Activated CD4-positive, alpha-beta T cell treated with anti-CD3 and anti-CD28 coated beads, Interleukin-2, amount 50 U/mL, for 48 hours (primary cell): ENCODE measurements around the gene TNFSF12.

Experiments used
- DNase-seq, 2 experiments: peaks; one replicate each; pipeline ENCODE4 v3.0.0-alpha.2; 2020

TNFSF12 gene

DNA sequence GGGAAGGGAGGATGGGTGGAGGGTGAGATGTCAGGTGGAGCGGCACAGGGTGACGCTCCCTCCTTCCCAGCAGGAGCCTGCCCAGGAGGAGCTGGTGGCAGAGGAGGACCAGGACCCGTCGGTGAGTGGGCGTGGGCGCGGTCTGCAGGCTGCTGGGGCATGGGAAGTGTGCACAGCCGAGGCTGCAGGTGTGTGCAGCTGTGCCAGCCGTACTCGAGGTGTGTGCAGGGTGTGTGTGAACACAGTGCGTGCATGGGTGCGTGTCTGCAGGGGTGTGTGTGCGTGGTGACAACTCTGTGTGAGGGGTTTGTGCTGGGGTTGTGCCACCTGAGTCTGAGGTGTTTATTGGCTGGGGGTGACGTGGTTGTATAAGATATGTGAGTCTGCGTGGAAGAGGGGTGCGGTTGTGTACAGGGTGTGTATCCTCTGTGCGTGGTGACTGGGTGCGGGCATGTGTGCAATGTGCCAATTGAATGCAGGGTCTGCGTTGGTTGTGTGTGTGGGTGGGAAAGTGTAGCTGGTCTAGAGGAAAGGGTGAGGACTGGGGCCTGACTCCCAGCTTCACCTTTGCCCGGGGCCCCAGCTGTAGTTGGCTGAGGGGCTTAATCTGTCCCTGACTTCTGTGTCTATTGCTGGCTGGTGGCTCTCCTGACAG is 670 bp downstream of the TNFSF12 start:
- DNase-seq: peak; percentile 52 to 59

- no peak for DNase-seq
Observed at GRCh38 chr17:7550344-7550743, 1.5 kb downstream of the TNFSF12 start.

DNA sequence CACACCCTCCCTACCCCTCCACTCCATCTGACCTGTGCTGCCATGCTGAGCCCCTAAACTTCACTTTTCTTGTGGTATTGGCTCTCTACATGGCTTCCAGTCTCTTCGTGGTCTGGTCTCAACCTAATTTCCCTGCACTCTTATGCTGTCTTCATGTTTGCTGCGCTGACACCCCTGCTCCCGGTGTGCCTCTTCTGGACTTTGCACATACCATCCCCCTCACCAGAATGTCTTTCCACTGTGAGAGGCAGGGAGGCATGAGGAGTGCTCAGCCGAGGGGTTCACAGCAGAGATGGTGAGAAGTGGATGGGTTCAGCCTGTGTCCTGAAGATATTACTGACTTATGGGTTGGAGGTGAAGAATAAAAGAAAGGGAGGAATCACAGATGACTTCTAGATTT is 2.5 kb downstream of the TNFSF12 start:
- DNase-seq: no peak

GRCh38 chr17:7552621-7553051 is 3.8 kb downstream of the TNFSF12 start:
- peak in 1 of 2 experiments; percentile 55 for DNase-seq

DNA sequence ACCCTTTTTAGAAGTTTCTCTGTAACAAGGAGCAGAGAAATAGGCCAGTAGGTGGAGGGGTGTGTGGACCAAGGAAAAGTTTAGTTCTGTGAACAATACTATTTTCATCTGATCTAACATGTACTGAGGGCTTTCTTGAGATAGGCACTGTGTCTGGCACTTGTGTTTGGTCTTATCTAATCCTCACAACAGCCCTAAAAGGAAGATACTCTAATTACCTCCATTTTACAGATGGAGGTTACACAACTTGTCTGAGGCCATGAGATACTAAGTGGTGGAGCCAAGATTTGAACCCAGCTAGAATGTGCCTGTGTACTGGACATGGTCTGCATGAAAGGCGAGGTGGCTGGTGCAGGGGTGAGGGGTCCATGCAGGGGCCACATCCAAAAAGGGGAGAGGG is 4.5 kb downstream of the TNFSF12 start:
- DNase-seq: no peak

DNA sequence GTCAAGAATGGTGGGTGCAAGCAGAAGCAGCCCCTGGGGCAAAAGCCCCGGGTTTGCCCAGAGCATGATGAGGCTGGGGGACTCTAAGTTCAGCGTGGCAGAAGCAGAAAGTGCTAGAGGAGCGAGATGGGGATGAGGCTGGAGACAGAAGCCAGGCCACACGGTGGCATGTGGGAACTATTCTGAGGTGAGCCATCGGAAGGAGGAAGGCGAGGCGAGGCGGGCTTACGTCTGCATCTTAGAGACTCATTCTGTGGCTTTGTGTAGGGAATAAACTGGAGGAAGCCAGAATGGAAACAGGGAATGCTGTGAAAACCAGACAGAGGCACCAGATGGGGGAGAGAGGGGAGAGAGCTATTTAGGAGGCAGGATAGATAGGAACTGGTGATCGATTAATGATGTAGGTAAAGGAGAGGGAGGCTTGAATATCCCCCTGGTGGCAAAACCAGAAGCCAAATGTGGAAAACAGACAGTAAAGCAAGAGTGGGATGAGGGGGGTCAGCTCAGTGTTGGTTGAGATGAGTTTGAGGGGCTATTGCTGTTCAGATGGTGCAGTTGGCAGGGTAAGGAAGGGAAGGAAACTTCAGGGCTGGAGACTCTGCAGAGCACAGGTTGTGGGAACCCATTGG is 6.6 kb downstream of the TNFSF12 start:
- DNase-seq: no peak

- DNase-seq: no peak
Observed at GRCh38 chr17:7556627-7557026, 7.8 kb downstream of the TNFSF12 start.

- no peak for DNase-seq
Observed at GRCh38 chr17:7557147-7557764, 8.4 kb downstream of the TNFSF12 start.

GRCh38 chr17:7557775-7558543 is 9.1 kb downstream of the TNFSF12 start:
- no peak for DNase-seq

DNA sequence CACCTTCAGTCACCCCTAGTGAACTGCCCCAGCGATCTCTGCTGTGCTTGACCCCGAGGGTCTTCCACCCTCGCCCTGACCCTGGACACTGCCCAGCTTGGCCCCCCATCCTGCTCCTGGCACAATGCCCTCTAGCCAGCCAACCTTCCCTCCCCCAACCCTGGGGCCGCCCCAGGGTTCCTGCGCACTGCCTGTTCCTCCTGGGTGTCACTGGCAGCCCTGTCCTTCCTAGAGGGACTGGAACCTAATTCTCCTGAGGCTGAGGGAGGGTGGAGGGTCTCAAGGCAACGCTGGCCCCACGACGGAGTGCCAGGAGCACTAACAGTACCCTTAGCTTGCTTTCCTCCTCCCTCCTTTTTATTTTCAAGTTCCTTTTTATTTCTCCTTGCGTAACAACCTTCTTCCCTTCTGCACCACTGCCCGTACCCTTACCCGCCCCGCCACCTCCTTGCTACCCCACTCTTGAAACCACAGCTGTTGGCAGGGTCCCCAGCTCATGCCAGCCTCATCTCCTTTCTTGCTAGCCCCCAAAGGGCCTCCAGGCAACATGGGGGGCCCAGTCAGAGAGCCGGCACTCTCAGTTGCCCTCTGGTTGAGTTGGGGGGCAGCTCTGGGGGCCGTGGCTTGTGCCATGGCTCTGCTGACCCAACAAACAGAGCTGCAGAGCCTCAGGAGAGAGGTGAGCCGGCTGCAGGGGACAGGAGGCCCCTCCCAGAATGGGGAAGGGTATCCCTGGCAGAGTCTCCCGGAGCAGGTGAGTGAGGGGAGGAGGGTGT is 9.9 kb downstream of the TNFSF12 start, which contains the start of gene TNFSF13:
Gene TNFSF13, plus strand, starts transcription at position 207 of the 776 bp plus-strand sequence. Its CDS starts 290 bp downstream, at position 497.
- no peak for DNase-seq

DNA sequence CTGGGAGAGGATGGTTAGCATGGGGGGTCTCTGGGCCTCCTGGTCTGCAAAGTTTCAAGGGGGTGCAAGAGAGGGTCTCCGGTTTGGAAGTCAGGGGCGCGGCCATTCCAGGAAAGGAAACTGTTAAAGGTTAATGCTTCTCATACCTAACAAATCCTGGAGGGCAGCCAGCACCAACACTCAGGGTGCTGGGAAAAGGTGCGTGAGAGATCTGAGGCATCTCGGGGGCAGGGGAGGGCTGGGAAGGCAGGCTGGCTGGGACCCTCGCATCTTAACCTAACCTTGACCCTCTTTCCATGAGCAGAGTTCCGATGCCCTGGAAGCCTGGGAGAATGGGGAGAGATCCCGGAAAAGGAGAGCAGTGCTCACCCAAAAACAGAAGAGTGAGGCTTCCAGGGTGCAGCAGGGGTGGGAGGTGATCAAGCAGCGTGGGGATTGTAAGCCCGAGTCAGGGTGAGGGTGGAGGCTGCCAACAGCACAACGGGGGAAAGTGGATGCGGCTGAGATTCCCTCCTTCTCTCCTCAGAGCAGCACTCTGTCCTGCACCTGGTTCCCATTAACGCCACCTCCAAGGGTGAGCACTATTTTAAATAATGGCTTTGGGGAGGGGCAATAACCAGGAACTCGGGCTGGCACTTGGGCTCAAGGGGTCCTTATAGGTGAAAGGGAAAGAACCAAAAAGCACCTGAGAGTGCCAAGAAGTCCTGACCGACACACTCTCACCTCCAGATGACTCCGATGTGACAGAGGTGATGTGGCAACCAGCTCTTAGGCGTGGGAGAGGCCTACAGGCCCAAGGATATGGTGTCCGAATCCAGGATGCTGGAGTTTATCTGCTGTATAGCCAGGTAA is 10.7 kb downstream of the TNFSF12 start:
- no peak for DNase-seq

GRCh38 chr17:7560172-7561027 is 11.5 kb downstream of the TNFSF12 start:
- peak; percentile 72 to 77 for DNase-seq

DNA sequence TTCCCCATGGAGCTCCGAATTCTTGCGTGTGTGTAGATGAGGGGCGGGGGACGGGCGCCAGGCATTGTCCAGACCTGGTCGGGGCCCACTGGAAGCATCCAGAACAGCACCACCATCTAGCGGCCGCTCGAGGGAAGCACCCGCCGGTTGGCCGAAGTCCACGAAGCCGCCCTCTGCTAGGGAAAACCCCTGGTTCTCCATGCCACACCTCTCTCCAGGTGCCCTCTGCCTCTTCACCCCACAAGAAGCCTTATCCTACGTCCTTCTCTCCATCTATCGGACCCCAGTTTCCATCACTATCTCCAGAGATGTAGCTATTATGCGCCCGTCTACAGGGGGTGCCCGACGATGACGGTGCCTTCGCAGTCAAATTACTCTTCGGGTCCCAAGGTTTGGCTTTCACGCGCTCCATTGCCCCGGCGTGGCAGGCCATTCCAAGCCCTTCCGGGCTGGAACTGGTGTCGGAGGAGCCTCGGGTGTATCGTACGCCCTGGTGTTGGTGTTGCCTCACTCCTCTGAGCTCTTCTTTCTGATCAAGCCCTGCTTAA is 12.2 kb downstream of the TNFSF12 start:
- peak; percentile 89 to 93 for DNase-seq

DNA sequence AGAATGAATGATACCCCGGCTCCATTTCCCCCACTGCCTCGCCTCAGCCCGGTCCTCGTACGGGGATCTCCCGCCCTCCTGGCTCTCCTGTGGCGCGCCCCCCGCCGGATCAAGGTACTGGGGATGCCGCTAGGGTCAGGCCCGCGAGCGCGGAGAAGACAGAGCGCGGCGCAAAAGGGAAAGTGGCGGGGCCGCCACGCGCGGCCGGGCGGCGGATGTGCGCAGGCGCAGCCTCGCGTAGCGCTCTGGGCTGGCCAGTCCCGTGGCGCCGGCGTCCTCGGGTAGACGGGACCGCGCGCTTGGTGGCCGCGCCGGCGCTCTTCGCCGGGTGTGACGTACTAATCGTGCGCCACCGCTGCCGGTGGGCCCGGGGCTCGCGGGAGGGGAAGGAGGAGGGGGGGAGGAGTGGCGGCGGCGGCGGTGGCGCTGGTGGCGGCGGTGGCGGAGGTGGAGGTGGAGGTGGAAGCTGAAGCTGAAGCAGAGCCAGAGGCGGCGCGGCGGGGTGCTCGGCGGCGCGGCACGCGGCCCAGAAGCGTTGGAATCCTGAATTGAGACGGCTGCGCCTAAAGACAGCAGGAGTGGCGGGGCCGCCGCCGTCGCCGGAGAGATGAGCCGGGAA is 12.8 kb downstream of the TNFSF12 start, which contains the start of gene SENP3:
Gene SENP3, plus strand, starts transcription at position 331 of the 619 bp plus-strand sequence. CDS start 1,158 bp downstream, outside the sequence.
- DNase-seq: peak; percentile 89

DNA sequence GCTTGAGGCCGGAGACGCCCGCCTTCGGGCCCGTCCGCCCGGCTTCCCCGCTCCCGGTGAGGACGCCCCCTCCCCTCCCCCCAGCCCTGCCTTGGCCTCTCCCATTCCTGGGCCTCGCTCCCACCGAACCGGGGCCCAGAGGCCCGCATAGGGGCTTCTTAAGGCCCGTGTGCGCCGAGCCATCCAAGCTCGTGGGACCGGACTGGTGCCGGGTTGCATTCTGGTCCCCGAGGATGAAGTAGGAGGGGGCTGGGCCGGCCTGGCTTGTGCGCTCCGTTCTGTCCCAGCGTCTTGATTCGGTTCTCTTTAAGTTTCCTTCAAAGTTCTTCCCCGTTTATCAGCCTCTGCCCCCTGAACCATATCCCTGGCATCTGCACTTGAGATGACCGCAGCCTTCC is 13.3 kb downstream of the TNFSF12 start:
- no peak for DNase-seq

DNA sequence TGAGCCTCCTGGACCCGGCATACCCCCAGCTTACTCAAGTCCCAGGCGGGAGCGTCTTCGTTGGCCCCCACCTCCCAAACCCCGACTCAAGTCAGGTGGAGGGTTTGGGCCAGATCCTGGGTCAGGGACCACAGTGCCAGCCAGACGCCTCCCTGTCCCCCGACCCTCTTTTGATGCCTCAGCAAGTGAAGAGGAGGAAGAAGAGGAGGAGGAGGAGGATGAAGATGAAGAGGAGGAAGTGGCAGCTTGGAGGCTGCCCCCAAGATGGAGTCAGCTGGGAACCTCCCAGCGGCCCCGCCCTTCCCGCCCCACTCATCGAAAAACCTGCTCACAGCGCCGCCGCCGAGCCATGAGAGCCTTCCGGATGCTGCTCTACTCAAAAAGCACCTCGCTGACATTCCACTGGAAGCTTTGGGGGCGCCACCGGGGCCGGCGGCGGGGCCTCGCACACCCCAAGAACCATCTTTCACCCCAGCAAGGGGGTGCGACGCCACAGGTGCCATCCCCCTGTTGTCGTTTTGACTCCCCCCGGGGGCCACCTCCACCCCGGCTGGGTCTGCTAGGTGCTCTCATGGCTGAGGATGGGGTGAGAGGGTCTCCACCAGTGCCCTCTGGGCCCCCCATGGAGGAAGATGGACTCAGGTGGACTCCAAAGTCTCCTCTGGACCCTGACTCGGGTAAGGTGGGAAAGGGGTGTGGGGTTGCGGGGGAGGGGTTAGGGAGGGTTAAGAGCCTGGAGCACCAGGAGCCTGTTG is 14.4 kb downstream of the TNFSF12 start:
- DNase-seq: no peak

DNA sequence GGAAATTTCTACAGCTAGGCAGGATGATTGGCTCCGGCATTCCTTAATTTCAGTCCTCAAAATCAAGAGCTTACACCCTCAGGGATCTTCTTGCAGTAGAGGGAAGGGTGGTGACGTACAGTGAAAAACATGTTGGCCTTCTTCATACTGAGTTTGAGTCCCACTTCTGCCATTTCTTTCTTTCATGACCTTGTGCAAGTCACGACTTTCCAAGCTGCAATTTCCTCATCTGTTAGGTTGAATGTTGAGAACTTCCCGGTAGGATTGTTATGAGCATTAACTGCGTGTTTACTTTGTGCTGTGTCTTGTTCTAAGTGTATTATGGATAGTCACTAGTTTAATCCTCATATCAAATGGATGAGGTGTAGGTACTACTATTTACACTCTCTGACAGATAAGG is 20.7 kb downstream of the TNFSF12 start:
- no peak for DNase-seq

- no peak for DNase-seq
Observed at GRCh38 chr17:7570351-7570750, 21.5 kb downstream of the TNFSF12 start.

GRCh38 chr17:7572338-7572587 is 23.4 kb downstream of the TNFSF12 start:
- no peak for DNase-seq
